ENCODE results near the gene AGAP3. TPM values are rescaled to one million over a fixed set of nuclear protein-coding genes. Genes with fewer than 3 reads are reported as not detected.

The AGAP3 gene
- total RNA-seq, 1 experiment from 2014 or later = 126 TPM

- Histone ChIP-seq H3K9ac (ENCODE audit: low read length) (no peak overlapping the region), H3K27ac (ENCODE audit: low read depth, low read length) (no peak overlapping the region), H3K79me2 (ENCODE audit: insufficient read depth, low read length) (peaks cover 4% of the 10 kb centered on the region; the same call in 1 of the 2 replicates), H3K4me3 (replicated peaks in 1 of 2; ENCODE audit: low read depth in 1 of 2, low read length in 2 of 2) (no peak overlapping the region), H3K4me2 (ENCODE audit: low read length) (no peak overlapping the region), H3K9me2 (ENCODE audit: insufficient read depth) (no peaks in the 10 kb centered on the region), H2AFZ (ENCODE audit: low read depth, low read length, poor library complexity, severe bottlenecking) (no peak overlapping the region), H3K27me3 (ENCODE audit: insufficient read depth, low read length) (no peaks in the 10 kb centered on the region), H4K20me1 (ENCODE audit: insufficient read depth) (no peaks in the 10 kb centered on the region), H3K9me3 (ENCODE audit: control insufficient read depth in 1 of 2, insufficient read depth in 1 of 2, low read depth in 1 of 2, low read length in 2 of 2) (no peaks in the 10 kb centered on the region), H3K4me1 (ENCODE audit: control insufficient read depth in 1 of 2, insufficient read depth in 2 of 2, low read length in 2 of 2) (no peaks in the 10 kb centered on the region), H3K36me3 (ENCODE audit: control insufficient read depth in 1 of 2, insufficient read depth in 2 of 2, low read length in 2 of 2) (peaks cover 9 to 23% of the 10 kb centered on the region in 2 experiments; a peak in 3 of 4 replicates)
- no peak for ATAC-seq
- RAD21 ChIA-PET (ENCODE audit: low non-redundant PET in 1 of 2, low total read pairs in 2 of 2, uncharacterized antibody in 2 of 2, unreplicated experiment in 2 of 2) = no interaction called here
- no peak for DNase-seq (ENCODE audit: low read depth, low spot score)
- intact Hi-C loops (cut with micrococcal nuclease) = loop anchor here (10.0 kb wide), 1 partner anchor 115 kb away; the partner anchor contains the start of gene SMARCD3
- TF ChIP-seq YY1 (IDR thresholded peaks at IDR 0.05; ENCODE audit: extremely low read depth, insufficient replicate concordance, low read depth, low read length) (no peak), TCF7L2 (IDR thresholded peaks at IDR 0.05; ENCODE audit: borderline replicate concordance, extremely low read depth, insufficient read depth, insufficient read length) (no peak), REST (IDR thresholded peaks at IDR 0.05; ENCODE audit: low read depth) (no peak), CEBPB (IDR thresholded peaks at IDR 0.05; ENCODE audit: low read depth) (no peak), SIN3A (IDR thresholded peaks at IDR 0.05; ENCODE audit: low read depth) (no peak), SP1 (IDR thresholded peaks at IDR 0.05; ENCODE audit: low read depth) (no peak), ZNF274 (IDR thresholded peaks at IDR 0.05; ENCODE audit: low read depth, low read length) (no peak), ATF3 (IDR thresholded peaks at IDR 0.05) (no peak), POLR2A (IDR thresholded peaks at IDR 0.05; ENCODE audit: borderline replicate concordance, extremely low read depth, insufficient read depth, insufficient read length) (no peak), ELF1 (IDR thresholded peaks at IDR 0.05; ENCODE audit: borderline replicate concordance, low read depth) (no peak), EZH2phosphoT487 (IDR thresholded peaks at IDR 0.05; ENCODE audit: borderline replicate concordance) (no peak), JUND (IDR thresholded peaks at IDR 0.05) (no peak), SRF (IDR thresholded peaks at IDR 0.05; ENCODE audit: low read depth) (no peak), EGR1 (IDR thresholded peaks at IDR 0.05; ENCODE audit: low read depth) (no peak), EZH2 (IDR thresholded peaks at IDR 0.05) (no peak), CBX3 (IDR thresholded peaks at IDR 0.05; ENCODE audit: low read depth) (no peak), FOSL1 (IDR thresholded peaks at IDR 0.05; ENCODE audit: low read depth) (no peak), POLR2AphosphoS5 (IDR thresholded peaks at IDR 0.05; ENCODE audit: low read depth, low read length) (no peak)
- TF ChIP-seq, protein P1, sequence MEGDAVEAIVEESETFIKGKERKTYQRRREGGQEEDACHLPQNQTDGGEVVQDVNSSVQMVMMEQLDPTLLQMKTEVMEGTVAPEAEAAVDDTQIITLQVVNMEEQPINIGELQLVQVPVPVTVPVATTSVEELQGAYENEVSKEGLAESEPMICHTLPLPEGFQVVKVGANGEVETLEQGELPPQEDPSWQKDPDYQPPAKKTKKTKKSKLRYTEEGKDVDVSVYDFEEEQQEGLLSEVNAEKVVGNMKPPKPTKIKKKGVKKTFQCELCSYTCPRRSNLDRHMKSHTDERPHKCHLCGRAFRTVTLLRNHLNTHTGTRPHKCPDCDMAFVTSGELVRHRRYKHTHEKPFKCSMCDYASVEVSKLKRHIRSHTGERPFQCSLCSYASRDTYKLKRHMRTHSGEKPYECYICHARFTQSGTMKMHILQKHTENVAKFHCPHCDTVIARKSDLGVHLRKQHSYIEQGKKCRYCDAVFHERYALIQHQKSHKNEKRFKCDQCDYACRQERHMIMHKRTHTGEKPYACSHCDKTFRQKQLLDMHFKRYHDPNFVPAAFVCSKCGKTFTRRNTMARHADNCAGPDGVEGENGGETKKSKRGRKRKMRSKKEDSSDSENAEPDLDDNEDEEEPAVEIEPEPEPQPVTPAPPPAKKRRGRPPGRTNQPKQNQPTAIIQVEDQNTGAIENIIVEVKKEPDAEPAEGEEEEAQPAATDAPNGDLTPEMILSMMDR (IDR thresholded peaks at IDR 0.05 in 2 of 3, conservative IDR thresholded peaks at IDR 0.05 in 1 of 3; ENCODE audit: borderline replicate concordance in 1 of 3, insufficient read depth in 1 of 3, low read depth in 2 of 3, low read length in 2 of 3) = no peak
- POLR2A ChIA-PET = no interaction called here
- CTCF ChIA-PET = no interaction called here
- BruUV-seq (replicated peaks) = no TSS peak
Measured at GRCh38 chr7:151129960-151130591, 43.8 kb downstream of the AGAP3 start.
